Dedifferentiated amniotic fluid mesenchymal stem cell (primary cell): ENCODE data around the gene ATG13.
"Not testable (repeated sequence)": the region's sequence is repeated elsewhere in the genome, so short reads cannot be mapped to it uniquely, and the experiment has no call there.

ENCODE experiments used
- DNase-seq: peaks from one replicate; pipeline ENCODE4 v3.0.0-alpha.2; 2016; ENCODE audit errors: extremely low spot score

Gene ATG13

GRCh38 chr11:46697723-46698122 is 80.4 kb downstream of the ATG13 start:
- no peak for DNase-seq

- DNase-seq = no peak
Measured at GRCh38 chr11:46698597-46698996, 81.2 kb downstream of the ATG13 start.

GRCh38 chr11:46700241-46701077 is 83.1 kb downstream of the ATG13 start, which contains the start of the genes ARHGAP1 and ZNF408:
Gene ARHGAP1 (minus strand): TSS chr11:46700619. CDS start chr11:46696107, 4,512 bp downstream.
Gene ZNF408 (plus strand): TSS chr11:46701031. CDS start chr11:46701048, 17 bp downstream.
- peak; percentile 99 for DNase-seq

- no peak for DNase-seq
Measured at GRCh38 chr11:46701078-46701654, 83.8 kb downstream of the ATG13 start.

GRCh38 chr11:46705070-46705688 is 87.8 kb downstream of the ATG13 start:
- DNase-seq = no peak

- DNase-seq = no peak
Measured at GRCh38 chr11:46706886-46707285, 89.5 kb downstream of the ATG13 start.

GRCh38 chr11:46709351-46709750 is 92.0 kb downstream of the ATG13 start:
- DNase-seq = not testable (repeated sequence)

GRCh38 chr11:46710821-46711269 is 93.5 kb downstream of the ATG13 start:
- DNase-seq = peak; percentile 84

- DNase-seq = no peak
Measured at GRCh38 chr11:46711303-46711702, 94.0 kb downstream of the ATG13 start.

- DNase-seq = no peak
Measured at GRCh38 chr11:46712874-46713576, 95.7 kb downstream of the ATG13 start.

- not testable (repeated sequence) for DNase-seq
Measured at GRCh38 chr11:46717825-46718154, 100.4 kb downstream of the ATG13 start.

GRCh38 chr11:46718155-46719019 is 101.0 kb downstream of the ATG13 start:
- no peak for DNase-seq

GRCh38 chr11:46719048-46719542 is 101.7 kb downstream of the ATG13 start, which contains the start of gene F2:
Gene F2 (plus strand): TSS chr11:46719213. CDS start chr11:46719236, 23 bp downstream.
- no peak for DNase-seq

- DNase-seq = no peak
Measured at GRCh38 chr11:46719543-46720218, 102.3 kb downstream of the ATG13 start.

- no peak for DNase-seq
Measured at GRCh38 chr11:46721286-46721685, 103.9 kb downstream of the ATG13 start.

- DNase-seq = no peak
Measured at GRCh38 chr11:46722566-46723358, 105.4 kb downstream of the ATG13 start.

GRCh38 chr11:46723359-46723680 is 106.0 kb downstream of the ATG13 start:
- no peak for DNase-seq

- no peak for DNase-seq
Measured at GRCh38 chr11:46724088-46724487, 106.7 kb downstream of the ATG13 start.
